Mesendoderm (in vitro differentiated cells): ENCODE data around the gene GPR15LG.
A peak's percentile ranks its signal among the peaks of the same experiment; 100 is the strongest.
"Not testable (repeated sequence)": the region's sequence is repeated elsewhere in the genome, so short reads cannot be mapped to it uniquely, and the experiment has no call there.

Experiments used
- DNase-seq: peaks from one replicate; pipeline ENCODE4 v3.0.0; 2013
- H2AK5ac ChIP-seq: 2 replicates; pipeline ENCODE4 v1.6.1; 2013; ENCODE audit warnings: low read length, inconsistent platforms
- H2BK120ac ChIP-seq: 2 replicates; pipeline ENCODE4 v1.6.1; 2013; ENCODE audit warnings: low read depth, mild to moderate bottlenecking, low read length, moderate library complexity, mixed read lengths
- H2BK15ac ChIP-seq: replicated peaks from 2 replicates; pipeline ENCODE4 v1.6.1; 2013; ENCODE audit warnings: low read depth, mild to moderate bottlenecking, moderate library complexity
- H2BK5ac ChIP-seq: 2 replicates; pipeline ENCODE4 v1.6.1; 2013; ENCODE audit warnings: low read length, inconsistent platforms
- H3K18ac ChIP-seq: 2 replicates; pipeline ENCODE4 v1.6.1; 2013; ENCODE audit warnings: mild to moderate bottlenecking, low read length, mixed read lengths
- H3K23ac ChIP-seq: one replicate; pipeline ENCODE4 v1.6.1; 2013; ENCODE audit warnings: low read length
- H3K27ac ChIP-seq: 2 replicates; pipeline ENCODE4 v1.5.1; 2013; ENCODE audit warnings: low read depth, mild to moderate bottlenecking, inconsistent platforms, low read length, moderate library complexity
- H3K27me3 ChIP-seq: 2 replicates; pipeline ENCODE4 v1.6.1; 2013; ENCODE audit warnings: low read length, control low read depth, mild to moderate bottlenecking, inconsistent platforms; ENCODE audit not compliant: insufficient read depth, poor library complexity
- H3K36me3 ChIP-seq: 2 replicates; pipeline ENCODE4 v1.6.1; 2013; ENCODE audit warnings: low read length, inconsistent platforms; ENCODE audit not compliant: control insufficient read depth, insufficient read depth
- H3K4ac ChIP-seq: one replicate; pipeline ENCODE4 v1.6.1; 2013; ENCODE audit warnings: low read depth, mild to moderate bottlenecking, low read length, moderate library complexity
- H3K4me1 ChIP-seq: 2 replicates; pipeline ENCODE4 v1.6.1; 2013; ENCODE audit warnings: low read depth, low read length, inconsistent platforms; ENCODE audit not compliant: control insufficient read depth
- H3K4me2 ChIP-seq: 2 replicates; pipeline ENCODE4 v1.6.1; 2013; ENCODE audit warnings: low read length
- H3K4me3 ChIP-seq: 2 replicates; pipeline ENCODE4 v1.5.1; 2013; ENCODE audit warnings: mild to moderate bottlenecking, low read length
- H3K56ac ChIP-seq: one replicate; pipeline ENCODE4 v1.6.1; 2013; ENCODE audit warnings: low read length
- H3K79me1 ChIP-seq: 2 replicates; pipeline ENCODE4 v1.6.1; 2013; ENCODE audit warnings: low read length, inconsistent platforms
- H3K79me2 ChIP-seq: 2 replicates; pipeline ENCODE4 v1.6.1; 2013; ENCODE audit warnings: mild to moderate bottlenecking, low read length; ENCODE audit not compliant: control insufficient read depth, insufficient read depth
- H3K9ac ChIP-seq: 2 replicates; pipeline ENCODE4 v1.6.1; 2013; ENCODE audit warnings: low read length, inconsistent platforms
- H4K5ac ChIP-seq: one replicate; pipeline ENCODE4 v1.6.1; 2013; ENCODE audit warnings: low read length
- H4K8ac ChIP-seq: one replicate; pipeline ENCODE4 v1.6.1; 2013; ENCODE audit warnings: low read depth, mild to moderate bottlenecking, control low read depth, low read length, moderate library complexity
- WGBS: extraction: QIAGEN DNeasy Blood & Tissue Kit; methylation state at CpG from one replicate; pipeline ENCODE4 v1.1.7; 2013; ENCODE audit warnings: low lambda C conversion rate, missing lambda C conversion rate; ENCODE audit not compliant: insufficient coverage; ENCODE audit errors: extremely low coverage; 5-methylcytosine and 5-hydroxymethylcytosine counted together

GPR15LG gene

GRCh38 chr10:84166620-84167288, 6.8 kb upstream of the GPR15LG start:
- H3K27me3 ChIP-seq: no peaks in the 10 kb centered on the region
- no peak overlapping the region for H3K56ac ChIP-seq
- no peak overlapping the region for H3K27ac ChIP-seq
- no peak overlapping the region for H2AK5ac ChIP-seq
- H2BK5ac ChIP-seq: no peak overlapping the region
- H3K18ac ChIP-seq: no peak overlapping the region
- no peak overlapping the region for H4K5ac ChIP-seq
- H3K4me3 ChIP-seq: no peak overlapping the region
- peaks cover 7% of the 10 kb centered on the region for H3K4me1 ChIP-seq
- no peak for DNase-seq
- no CpG with 5 or more reads among the region's 4 CpGs for WGBS
- no peak overlapping the region for H3K9ac ChIP-seq
- H3K79me2 ChIP-seq: no peaks in the 10 kb centered on the region
- no peak overlapping the region for H4K8ac ChIP-seq
- no peaks in the 10 kb centered on the region for H3K79me1 ChIP-seq
- no peak overlapping the region for H3K23ac ChIP-seq
- H3K4ac ChIP-seq: no peak overlapping the region
- no peak overlapping the region for H3K4me2 ChIP-seq
- no peaks in the 10 kb centered on the region for H3K36me3 ChIP-seq
- H2BK120ac ChIP-seq: no peak overlapping the region
- no peak overlapping the region for H2BK15ac ChIP-seq

DNA sequence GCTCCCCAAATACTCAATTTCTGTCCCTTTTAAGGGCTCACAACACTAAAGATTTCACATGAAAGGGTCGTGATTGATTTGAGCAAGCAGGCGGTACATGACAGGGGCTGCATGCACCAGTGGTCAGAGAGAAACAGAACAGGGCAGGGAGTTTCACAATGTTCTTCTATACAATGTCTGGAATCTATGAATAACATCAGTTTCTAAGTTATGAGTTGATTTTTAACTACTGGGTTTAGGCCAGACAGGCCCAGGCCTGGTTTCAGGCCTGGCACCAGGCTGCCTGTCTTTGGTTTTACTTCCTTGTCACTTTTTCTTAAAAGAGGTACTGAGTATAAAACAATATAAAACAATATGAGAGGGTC, 6.3 kb upstream of the GPR15LG start:
- H2AK5ac ChIP-seq, H3K36me3 ChIP-seq: not testable (repeated sequence)
- no CpG with 5 or more reads among the region's 2 CpGs for WGBS

DNA sequence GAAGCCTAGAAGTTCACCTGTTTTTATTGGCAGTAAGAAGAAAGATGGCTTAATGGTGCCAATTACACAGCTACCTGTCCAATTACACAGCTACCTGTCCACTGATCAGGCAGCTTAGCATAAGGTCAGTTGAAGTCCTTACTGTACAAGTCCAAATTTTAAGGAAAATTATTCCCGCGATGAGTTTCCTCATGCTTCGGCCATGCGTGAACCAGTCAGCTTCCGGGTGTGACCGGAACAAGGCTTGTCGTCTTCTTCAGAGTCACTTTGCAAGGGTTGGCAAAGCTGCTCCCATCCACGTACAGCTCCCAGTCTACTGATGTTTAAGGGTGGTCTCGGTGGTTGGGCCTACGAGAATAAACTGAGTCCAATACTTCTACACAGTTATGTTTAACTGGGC, 5.2 kb upstream of the GPR15LG start:
- H3K79me2 ChIP-seq, H3K56ac ChIP-seq, H2BK120ac ChIP-seq, H3K4ac ChIP-seq, H3K18ac ChIP-seq, H3K4me2 ChIP-seq, H3K4me3 ChIP-seq, H3K36me3 ChIP-seq, H3K79me1 ChIP-seq, H2BK5ac ChIP-seq, H3K23ac ChIP-seq, DNase-seq, H3K27me3 ChIP-seq, H4K8ac ChIP-seq, H3K27ac ChIP-seq, H3K4me1 ChIP-seq, H4K5ac ChIP-seq, H3K9ac ChIP-seq, H2AK5ac ChIP-seq, H2BK15ac ChIP-seq: not testable (repeated sequence)
- no CpG with 5 or more reads among the region's 10 CpGs for WGBS

More for the DNA sequence above, 6.3 kb upstream of the GPR15LG start:
- H3K4me2 ChIP-seq, H4K8ac ChIP-seq, H3K56ac ChIP-seq, H3K18ac ChIP-seq, H2BK120ac ChIP-seq, H3K4me3 ChIP-seq, H3K4ac ChIP-seq, H3K9ac ChIP-seq, H2BK5ac ChIP-seq, H3K23ac ChIP-seq, H3K27ac ChIP-seq, H3K79me2 ChIP-seq, DNase-seq, H3K4me1 ChIP-seq, H4K5ac ChIP-seq, H3K27me3 ChIP-seq, H3K79me1 ChIP-seq, H2BK15ac ChIP-seq: not testable (repeated sequence)

- H2BK5ac ChIP-seq, H3K4ac ChIP-seq, H2BK15ac ChIP-seq, H3K36me3 ChIP-seq, H4K5ac ChIP-seq, H3K27ac ChIP-seq, DNase-seq, H3K4me2 ChIP-seq, H4K8ac ChIP-seq, H2AK5ac ChIP-seq, H3K18ac ChIP-seq, H3K79me2 ChIP-seq, H3K56ac ChIP-seq, H3K4me3 ChIP-seq, H3K9ac ChIP-seq, H3K79me1 ChIP-seq, H2BK120ac ChIP-seq, H3K27me3 ChIP-seq, H3K4me1 ChIP-seq: not testable (repeated sequence)
- no CpG with 5 or more reads among the region's 2 CpGs for WGBS
- peak overlapping the region; percentile 45 for H3K23ac ChIP-seq
These were observed 2.4 kb upstream of the GPR15LG start for GRCh38 chr10:84171237-84171636.

DNA sequence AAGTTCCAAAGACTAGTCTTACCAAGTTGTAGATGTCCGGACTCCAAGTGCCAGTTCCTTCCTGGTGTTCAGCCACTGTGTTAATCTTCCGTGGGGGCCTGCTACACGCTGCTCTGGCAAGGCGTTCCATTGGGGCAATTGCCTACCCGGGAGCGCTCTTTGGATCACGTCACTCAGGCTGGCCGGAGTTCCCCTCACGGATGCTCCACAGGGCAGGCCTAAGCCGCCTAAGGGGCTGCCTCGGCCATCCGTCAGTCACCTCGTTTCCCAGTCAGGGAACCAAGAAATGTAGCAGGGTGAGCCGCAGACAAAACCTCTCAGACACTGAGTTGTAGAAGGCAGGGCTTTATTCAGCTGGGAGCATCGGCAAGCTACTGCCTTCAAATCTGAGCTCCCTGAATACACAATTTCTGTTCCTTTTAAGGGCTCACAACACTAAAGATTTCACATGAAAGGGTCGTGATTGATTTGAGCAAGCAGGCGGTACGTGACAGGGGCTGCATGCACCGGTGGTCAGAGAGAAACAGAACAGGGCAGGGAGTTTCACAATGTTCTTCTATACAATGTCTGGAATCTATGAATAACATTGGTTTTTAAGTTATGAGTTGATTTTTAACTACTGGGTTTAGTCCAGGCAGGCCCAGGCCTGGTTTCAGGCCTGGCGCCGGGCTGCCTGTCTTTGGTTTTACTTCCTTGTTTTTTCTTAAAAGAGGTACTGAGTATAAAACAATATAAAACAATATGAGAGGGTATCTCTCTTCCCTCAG, 1.7 kb upstream of the GPR15LG start:
- H2BK120ac ChIP-seq, DNase-seq, H3K4ac ChIP-seq, H3K4me1 ChIP-seq, H2BK15ac ChIP-seq, H3K9ac ChIP-seq, H3K4me2 ChIP-seq, H4K5ac ChIP-seq, H3K36me3 ChIP-seq, H3K56ac ChIP-seq, H3K79me2 ChIP-seq, H4K8ac ChIP-seq, H2AK5ac ChIP-seq, H3K4me3 ChIP-seq, H3K79me1 ChIP-seq, H3K27me3 ChIP-seq, H3K18ac ChIP-seq, H3K27ac ChIP-seq, H2BK5ac ChIP-seq: not testable (repeated sequence)
- H3K23ac ChIP-seq: peak overlapping the region; percentile 45
- no CpG with 5 or more reads among the region's 21 CpGs for WGBS
